D721Med (cell line): ENCODE measurements around the gene SHISA4.

ENCODE experiments used
- DNase-seq: peaks from one replicate; pipeline ENCODE4 v3.0.0; 2011; ENCODE audit warnings: low spot score; ENCODE audit not compliant: insufficient read length
- FAIRE-seq: peaks from 2 replicates; lab custom pipeline; 2011; peaks lifted over from hg19 to GRCh38; lab: Jason Lieb, UNC
- TF ChIP-seq, protein P1 (sequence below): IDR thresholded peaks from 2 replicates; pipeline ENCODE4 v1.5.1; 2012; ENCODE audit warnings: mild to moderate bottlenecking, control low read depth; ENCODE audit not compliant: insufficient read depth; ENCODE audit errors: missing control alignments

Gene SHISA4

GRCh38 chr1:201881617-201882016 lies 7.1 kb upstream of the SHISA4 start:
- FAIRE-seq: no peak
- TF ChIP-seq, protein P1, sequence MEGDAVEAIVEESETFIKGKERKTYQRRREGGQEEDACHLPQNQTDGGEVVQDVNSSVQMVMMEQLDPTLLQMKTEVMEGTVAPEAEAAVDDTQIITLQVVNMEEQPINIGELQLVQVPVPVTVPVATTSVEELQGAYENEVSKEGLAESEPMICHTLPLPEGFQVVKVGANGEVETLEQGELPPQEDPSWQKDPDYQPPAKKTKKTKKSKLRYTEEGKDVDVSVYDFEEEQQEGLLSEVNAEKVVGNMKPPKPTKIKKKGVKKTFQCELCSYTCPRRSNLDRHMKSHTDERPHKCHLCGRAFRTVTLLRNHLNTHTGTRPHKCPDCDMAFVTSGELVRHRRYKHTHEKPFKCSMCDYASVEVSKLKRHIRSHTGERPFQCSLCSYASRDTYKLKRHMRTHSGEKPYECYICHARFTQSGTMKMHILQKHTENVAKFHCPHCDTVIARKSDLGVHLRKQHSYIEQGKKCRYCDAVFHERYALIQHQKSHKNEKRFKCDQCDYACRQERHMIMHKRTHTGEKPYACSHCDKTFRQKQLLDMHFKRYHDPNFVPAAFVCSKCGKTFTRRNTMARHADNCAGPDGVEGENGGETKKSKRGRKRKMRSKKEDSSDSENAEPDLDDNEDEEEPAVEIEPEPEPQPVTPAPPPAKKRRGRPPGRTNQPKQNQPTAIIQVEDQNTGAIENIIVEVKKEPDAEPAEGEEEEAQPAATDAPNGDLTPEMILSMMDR: no peak

GRCh38 chr1:201882665-201883132 lies 6.0 kb upstream of the SHISA4 start:
- no peak for FAIRE-seq

More at GRCh38 chr1:201881617-201882016, 7.1 kb upstream of the SHISA4 start:
- no peak for DNase-seq

DNA sequence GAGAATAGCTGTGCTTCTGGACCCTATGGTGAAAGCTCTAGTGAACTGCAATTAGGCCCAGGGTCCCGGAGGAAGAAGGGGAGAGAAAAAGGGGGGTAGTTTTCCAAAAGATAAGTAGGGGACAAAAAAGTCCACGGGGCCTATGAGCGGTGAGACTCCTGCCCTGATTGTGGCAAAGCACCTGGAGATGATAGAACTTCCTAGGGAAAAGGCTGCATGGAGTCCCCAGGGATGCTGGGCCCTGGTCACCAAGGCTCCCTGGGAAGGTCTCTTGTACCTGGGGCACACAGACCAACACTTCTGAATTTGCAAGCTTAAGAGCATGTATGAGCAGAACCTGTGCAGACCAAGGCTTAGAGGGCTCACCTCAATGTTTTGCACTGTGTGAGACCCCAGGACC lies 5.4 kb upstream of the SHISA4 start:
- FAIRE-seq (no peak), DNase-seq (no peak)
- TF ChIP-seq, protein P1: no peak

More at GRCh38 chr1:201882665-201883132, 6.0 kb upstream of the SHISA4 start:
- DNase-seq: no peak
- TF ChIP-seq, protein P1: no peak

DNA sequence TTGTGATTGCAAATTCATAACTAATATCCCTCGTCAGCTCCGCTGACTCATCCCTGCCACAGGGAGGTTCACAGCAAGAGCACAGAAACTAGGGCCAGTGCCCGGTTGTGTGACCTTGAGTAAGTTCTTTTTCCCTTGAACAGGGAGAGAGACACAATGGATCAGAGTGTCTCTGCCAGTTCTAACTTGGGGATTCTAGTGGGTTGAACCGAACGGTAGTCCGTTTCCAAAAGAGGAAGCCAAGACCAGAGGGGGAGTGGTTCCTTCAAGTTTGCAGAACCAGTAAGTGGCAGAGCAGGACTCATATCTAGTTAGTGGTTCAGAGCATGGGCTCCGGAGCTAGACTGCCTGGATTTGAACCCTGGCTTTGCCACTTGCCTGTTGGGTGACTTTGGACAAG lies 4.9 kb upstream of the SHISA4 start:
- DNase-seq (no peak), FAIRE-seq (no peak)
- TF ChIP-seq, protein P1: no peak

DNA sequence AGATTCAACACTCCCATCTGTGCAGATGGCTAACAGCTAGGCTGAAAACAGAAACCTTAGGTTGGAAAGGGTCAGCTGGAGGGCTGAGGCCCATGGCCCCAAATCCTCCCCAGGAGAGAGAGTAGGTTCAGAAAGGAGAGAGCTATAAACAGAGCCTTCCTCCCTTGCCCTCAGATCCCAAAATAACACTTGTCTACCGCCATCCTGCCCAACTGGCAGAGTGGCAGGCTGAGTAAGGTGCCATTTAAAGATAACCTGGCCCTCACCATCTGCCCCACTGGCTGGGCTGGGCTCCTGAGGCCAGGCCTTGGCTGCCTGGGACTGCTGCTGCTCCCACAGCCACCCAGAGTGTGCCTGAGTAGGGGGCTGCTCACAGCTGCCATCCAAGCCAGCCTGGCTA lies 4.3 kb upstream of the SHISA4 start:
- DNase-seq: no peak
- FAIRE-seq: no peak

GRCh38 chr1:201885531-201886075 lies 3.1 kb upstream of the SHISA4 start:
- no peak for DNase-seq
- TF ChIP-seq, protein P1: no peak

More for the DNA sequence above, 4.3 kb upstream of the SHISA4 start:
- TF ChIP-seq, protein P1: no peak

DNA sequence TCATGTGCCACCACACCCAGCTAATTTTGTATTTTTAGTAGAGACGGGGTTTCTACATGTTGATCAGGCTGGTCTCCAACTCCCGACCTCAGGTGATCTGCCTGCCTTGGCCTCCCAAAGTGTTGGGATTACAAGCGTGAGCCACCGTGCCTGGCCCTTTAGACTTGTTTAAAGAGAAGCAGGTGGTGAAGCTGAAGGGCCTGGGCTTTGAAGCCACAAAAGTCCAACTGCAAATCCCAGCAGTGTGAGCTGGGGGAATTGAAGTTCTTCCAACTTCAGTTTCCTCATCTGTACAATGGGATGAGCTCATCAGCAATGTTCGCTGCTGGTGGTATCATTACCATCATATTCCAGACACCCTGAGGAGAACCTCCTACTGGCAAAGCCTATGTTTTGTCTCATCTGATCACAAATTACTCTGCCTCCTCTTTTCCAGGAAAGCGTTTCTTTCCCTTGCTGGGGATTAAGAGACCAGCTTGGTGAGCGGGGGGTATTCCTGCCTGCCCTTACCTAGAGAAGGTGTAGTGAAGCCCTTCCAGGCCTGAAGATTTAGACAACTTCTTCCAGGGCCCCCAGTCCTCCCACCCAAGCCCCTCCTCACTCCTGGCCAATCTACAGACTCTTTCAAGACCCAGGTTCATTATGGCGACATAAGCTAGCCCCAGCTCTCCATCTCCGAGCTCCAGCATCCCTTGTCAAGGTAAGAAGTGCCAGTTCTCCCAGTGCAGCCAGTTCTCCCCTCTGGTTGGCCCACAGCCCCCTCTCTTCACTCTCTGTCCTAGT lies 2.4 kb upstream of the SHISA4 start:
- TF ChIP-seq, protein P1: no peak
- DNase-seq: no peak
- FAIRE-seq: no peak

More at GRCh38 chr1:201885531-201886075, 3.1 kb upstream of the SHISA4 start:
- FAIRE-seq: no peak
